Astrocyte of the spinal cord (primary cell): ENCODE results near the gene MYO1G.

Experiments
- DNase-seq: peaks from one replicate; pipeline ENCODE4 v3.0.0; 2011; ENCODE audit warnings: low read depth, low spot score
- H3K4me3 ChIP-seq: 2 replicates; pipeline ENCODE4 v1.5.1; 2011; ENCODE audit warnings: low read depth, mild to moderate bottlenecking, low read length, moderate library complexity
- CTCF ChIP-seq: IDR thresholded peaks from 2 replicates; pipeline ENCODE4 v1.5.1; 2012; ENCODE audit warnings: low read depth, mild to moderate bottlenecking, low read length, inconsistent platforms
- in situ Hi-C: cut with HindIII; loops from 2 replicates; pipeline ENCODE4 v1.10.0; 2017; ENCODE audit warnings: low sequenced_read_pairs

MYO1G gene

GRCh38 chr7:44981035-44981706 lies 2.4 kb upstream of the MYO1G start:
- no peak overlapping the region for H3K4me3 ChIP-seq
- no peak for DNase-seq
- in situ Hi-C loops = no loop called here
- TF ChIP-seq CTCF = no peak

- peak; percentile 18 for DNase-seq
- no peak for TF ChIP-seq CTCF
- in situ Hi-C loops = no loop called here
- no peak overlapping the region for H3K4me3 ChIP-seq
Observed at GRCh38 chr7:44980393-44981034, 1.7 kb upstream of the MYO1G start.

- no peak for DNase-seq
- in situ Hi-C loops = no loop called here
- H3K4me3 ChIP-seq = no peak overlapping the region
- TF ChIP-seq CTCF = no peak
Observed at GRCh38 chr7:44979481-44980392, 922 bp upstream of the MYO1G start.

- in situ Hi-C loops = no loop called here
- no peak for DNase-seq
- TF ChIP-seq CTCF = no peak
- H3K4me3 ChIP-seq = no peak overlapping the region
Observed at GRCh38 chr7:44977959-44978335, 868 bp downstream of the MYO1G start.

- H3K4me3 ChIP-seq = no peak overlapping the region
- no peak for TF ChIP-seq CTCF
- DNase-seq = no peak
- in situ Hi-C loops = no loop called here
Observed at GRCh38 chr7:44977304-44977958, 1.4 kb downstream of the MYO1G start.

- no peak for TF ChIP-seq CTCF
- H3K4me3 ChIP-seq = no peak overlapping the region
- in situ Hi-C loops = no loop called here
- DNase-seq = no peak
Observed at GRCh38 chr7:44976746-44977196, 2.0 kb downstream of the MYO1G start.
